SU-DHL-6 (cell line): ENCODE measurements around the gene SP2.

Source experiments
- H2AFZ ChIP-seq: fragments of 200-600 bp; sonication (generic); 2 replicates; pipeline ENCODE4 v1.6.1; 2014; ENCODE audit warnings: low read depth, mild to moderate bottlenecking, moderate library complexity, mixed read lengths, antibody characterized with exemption, low read length; ENCODE audit not compliant: severe bottlenecking
- H3F3A ChIP-seq: fragments of 200-600 bp; shearing (Covaris generic); 2 replicates; pipeline ENCODE4 v1.6.0; 2016; ENCODE audit warnings: antibody characterized with exemption, mild to moderate bottlenecking; ENCODE audit not compliant: insufficient read depth
- H3K27ac ChIP-seq: fragments of 200-600 bp; sonication (generic); 2 replicates; pipeline ENCODE4 v1.5.1; 2016; ENCODE audit warnings: low read depth, mild to moderate bottlenecking, low read length, moderate library complexity, mixed read lengths
- H3K27me3 ChIP-seq: fragments of 200-600 bp; sonication (generic), shearing (Covaris generic); 2 replicates; pipeline ENCODE4 v1.6.0; 2014; ENCODE audit warnings: mild to moderate bottlenecking, low read length
- H3K36me3 ChIP-seq: fragments of 200-600 bp; sonication (generic); 2 replicates; pipeline ENCODE4 v1.6.1; 2014; ENCODE audit warnings: mild to moderate bottlenecking, low read length, mixed read lengths
- H3K4me2 ChIP-seq: fragments of 300-600, 200-600 bp; shearing (Covaris generic), sonication (generic); 2 replicates; pipeline ENCODE4 v1.6.0; 2014; ENCODE audit warnings: low read length, low read depth, mild to moderate bottlenecking; ENCODE audit not compliant: poor library complexity, severe bottlenecking
- H3K4me3 ChIP-seq: fragments of 200-600 bp; sonication (generic); 2 replicates; pipeline ENCODE4 v1.5.1; 2014; ENCODE audit warnings: antibody characterized with exemption, low read length, mild to moderate bottlenecking, mixed read lengths; ENCODE audit not compliant: insufficient read depth, poor library complexity, severe bottlenecking
- H3K79me2 ChIP-seq: fragments of 200-600 bp; sonication (generic); 2 replicates; pipeline ENCODE4 v1.6.1; 2014; ENCODE audit warnings: mild to moderate bottlenecking, low read length, moderate library complexity; ENCODE audit not compliant: insufficient read depth
- H3K9ac ChIP-seq: fragments of 200-600 bp; sonication (generic); 2 replicates; pipeline ENCODE4 v1.7.0; 2014; ENCODE audit warnings: mild to moderate bottlenecking, low read length
- H3K9me2 ChIP-seq: fragments of 200-600 bp; sonication (generic); replicated peaks from 2 replicates; pipeline ENCODE4 v1.6.1; 2014; ENCODE audit warnings: low read length; ENCODE audit not compliant: insufficient read depth
- H3K9me3 ChIP-seq: fragments of 200-600 bp; sonication (generic); 2 replicates; pipeline ENCODE4 v1.6.1; 2014; ENCODE audit warnings: low read length, mixed read lengths; ENCODE audit not compliant: insufficient read depth
- H4K20me1 ChIP-seq: fragments of 200-600 bp; sonication (generic); 2 replicates; pipeline ENCODE4 v1.6.1; 2014; ENCODE audit warnings: low read depth, mild to moderate bottlenecking, antibody characterized with exemption, low read length, moderate library complexity, mixed read lengths
- EZH2phosphoT487 ChIP-seq: fragments of 200-600 bp; sonication (generic), shearing (Covaris generic); conservative IDR thresholded peaks from 2 replicates; pipeline ENCODE4 v1.6.1; 2018; ENCODE audit warnings: mild to moderate bottlenecking, antibody characterized with exemption, low read length, moderate library complexity, mixed read lengths
- TF ChIP-seq, protein P1 (sequence below): fragments of 200-600 bp; sonication (generic); IDR thresholded peaks from one replicate; pipeline ENCODE4 v1.5.1; 2017; ENCODE audit warnings: antibody characterized with exemption, mild to moderate bottlenecking, low read length, moderate library complexity; ENCODE audit not compliant: insufficient read depth, poor library complexity, severe bottlenecking

SP2 gene

DNA sequence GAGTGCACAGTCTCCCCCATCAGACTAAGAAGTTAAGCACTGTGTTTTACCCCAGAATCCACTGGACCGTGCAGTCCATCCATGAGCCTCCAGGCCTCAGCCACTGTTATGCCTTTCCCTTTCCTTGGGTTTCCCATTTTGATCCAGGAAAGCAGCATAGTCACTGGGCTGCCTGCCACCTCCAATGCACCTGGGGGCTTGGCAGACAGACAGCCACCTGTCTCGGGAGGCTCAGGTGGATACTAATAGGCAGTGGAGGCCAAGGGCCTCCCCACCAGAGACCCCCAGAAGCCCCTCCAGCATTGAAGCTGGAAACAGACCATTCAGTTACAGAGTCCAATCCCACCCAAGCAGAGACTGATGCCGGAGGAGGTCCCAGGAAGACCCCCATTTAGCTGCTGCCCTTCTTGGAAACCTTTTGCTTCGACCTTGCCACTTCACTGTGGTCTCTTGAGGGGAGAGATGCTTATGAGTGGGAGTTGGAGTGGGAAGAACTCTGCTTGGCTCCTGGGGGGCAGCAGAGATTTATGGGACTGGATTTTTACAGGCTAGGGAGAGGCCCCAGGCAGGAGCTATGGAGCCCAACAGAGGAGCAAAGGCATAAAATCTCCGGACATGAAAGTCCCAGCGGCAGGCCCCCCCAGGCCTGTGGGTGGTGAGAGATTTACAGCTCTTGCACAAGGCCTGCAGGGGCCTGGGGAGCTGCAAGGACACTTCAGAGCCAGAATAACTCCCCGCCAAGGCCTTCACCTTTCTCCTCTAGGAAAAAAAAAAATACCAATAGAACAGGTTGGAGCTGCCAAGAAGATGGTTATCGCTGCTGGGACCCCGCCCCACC, 12.2 kb upstream of the SP2 start:
- TF ChIP-seq, protein P1, sequence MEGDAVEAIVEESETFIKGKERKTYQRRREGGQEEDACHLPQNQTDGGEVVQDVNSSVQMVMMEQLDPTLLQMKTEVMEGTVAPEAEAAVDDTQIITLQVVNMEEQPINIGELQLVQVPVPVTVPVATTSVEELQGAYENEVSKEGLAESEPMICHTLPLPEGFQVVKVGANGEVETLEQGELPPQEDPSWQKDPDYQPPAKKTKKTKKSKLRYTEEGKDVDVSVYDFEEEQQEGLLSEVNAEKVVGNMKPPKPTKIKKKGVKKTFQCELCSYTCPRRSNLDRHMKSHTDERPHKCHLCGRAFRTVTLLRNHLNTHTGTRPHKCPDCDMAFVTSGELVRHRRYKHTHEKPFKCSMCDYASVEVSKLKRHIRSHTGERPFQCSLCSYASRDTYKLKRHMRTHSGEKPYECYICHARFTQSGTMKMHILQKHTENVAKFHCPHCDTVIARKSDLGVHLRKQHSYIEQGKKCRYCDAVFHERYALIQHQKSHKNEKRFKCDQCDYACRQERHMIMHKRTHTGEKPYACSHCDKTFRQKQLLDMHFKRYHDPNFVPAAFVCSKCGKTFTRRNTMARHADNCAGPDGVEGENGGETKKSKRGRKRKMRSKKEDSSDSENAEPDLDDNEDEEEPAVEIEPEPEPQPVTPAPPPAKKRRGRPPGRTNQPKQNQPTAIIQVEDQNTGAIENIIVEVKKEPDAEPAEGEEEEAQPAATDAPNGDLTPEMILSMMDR = no peak
- TF ChIP-seq EZH2phosphoT487 = no peak
- Histone ChIP-seq H3K9ac (no peak overlapping the region), H3K4me2 (no peak overlapping the region), H3K9me3 (no peaks in the 10 kb centered on the region), H2AFZ (no peak overlapping the region), H3K27ac (no peak overlapping the region), H3K4me3 (no peak overlapping the region), H3K27me3 (no peaks in the 10 kb centered on the region), H3K36me3 (no peaks in the 10 kb centered on the region), H3K9me2 (no peaks in the 10 kb centered on the region), H4K20me1 (no peaks in the 10 kb centered on the region), H3K79me2 (no peaks in the 10 kb centered on the region), H3F3A (no peaks in the 10 kb centered on the region)

DNA sequence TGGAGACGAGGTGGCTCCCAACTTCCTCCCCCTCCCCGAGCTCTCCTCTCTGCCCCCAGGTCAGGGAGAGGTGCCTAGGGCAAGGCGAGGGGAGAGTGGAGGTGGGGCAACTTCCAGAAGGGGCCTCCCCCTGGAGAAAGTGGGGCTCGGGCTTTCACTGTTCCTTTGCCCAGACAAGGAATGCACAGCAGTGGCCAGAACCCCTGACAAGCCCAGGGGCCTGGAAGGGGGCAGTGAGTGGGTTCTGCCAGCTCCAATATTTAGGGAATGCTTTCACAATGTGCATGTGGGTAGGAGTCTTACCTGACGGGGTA, 11.7 kb upstream of the SP2 start:
- Histone ChIP-seq H4K20me1 (no peaks in the 10 kb centered on the region), H3K9ac (no peak overlapping the region), H3K9me2 (no peaks in the 10 kb centered on the region), H3K4me2 (no peak overlapping the region), H3K36me3 (no peaks in the 10 kb centered on the region), H3K4me3 (no peak overlapping the region), H3K9me3 (no peaks in the 10 kb centered on the region), H2AFZ (no peak overlapping the region), H3K79me2 (no peaks in the 10 kb centered on the region), H3F3A (no peaks in the 10 kb centered on the region), H3K27ac (no peak overlapping the region), H3K27me3 (no peaks in the 10 kb centered on the region)
- TF ChIP-seq EZH2phosphoT487 = no peak
- TF ChIP-seq, protein P1 = no peak

DNA sequence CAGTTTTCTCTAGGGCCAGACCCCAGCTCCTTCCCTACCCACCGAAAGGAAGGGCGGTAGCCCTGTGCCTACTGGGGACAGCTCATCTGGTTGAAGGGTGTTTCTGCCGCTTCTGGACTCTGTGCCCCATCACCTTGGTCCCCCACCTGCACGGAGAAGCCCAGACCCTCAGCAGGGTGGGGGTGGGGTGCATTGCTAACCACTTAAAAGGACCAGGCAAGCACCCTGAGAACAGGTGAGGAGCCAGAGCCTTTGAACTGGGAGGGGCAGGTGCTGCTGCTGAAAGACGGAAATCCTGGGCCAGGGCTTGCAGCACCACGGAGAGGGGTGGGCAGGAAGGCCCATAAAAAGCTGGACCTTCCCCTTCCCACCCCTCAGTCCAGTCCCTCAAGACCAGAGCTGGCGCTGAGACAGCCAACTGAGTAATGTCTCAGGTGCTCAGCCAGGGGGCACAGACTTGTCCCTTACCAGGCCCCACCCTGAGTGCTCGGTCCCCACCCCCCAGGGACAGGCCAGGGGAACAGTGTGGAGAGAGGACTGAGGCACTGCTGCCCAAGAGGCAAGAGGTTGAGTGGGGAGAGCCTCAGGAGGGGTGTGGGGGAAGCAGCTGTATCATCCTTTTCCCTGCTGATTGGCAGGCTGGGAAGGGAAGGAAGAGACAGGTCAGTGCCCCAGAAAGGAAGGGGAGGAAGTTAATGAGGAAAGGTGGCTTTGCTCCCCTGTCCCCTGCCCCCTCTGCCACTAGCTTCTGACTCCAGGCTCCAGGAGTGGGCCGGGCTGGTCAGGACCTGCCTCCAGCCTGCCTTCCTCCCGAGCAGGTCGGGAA, 10.9 kb upstream of the SP2 start:
- no peak for TF ChIP-seq EZH2phosphoT487
- TF ChIP-seq, protein P1 = no peak

More for the DNA sequence above, 10.9 kb upstream of the SP2 start:
- H3K36me3 ChIP-seq = no peaks in the 10 kb centered on the region
- no peak overlapping the region for H3K4me2 ChIP-seq
- no peaks in the 10 kb centered on the region for H3F3A ChIP-seq
- H3K9me3 ChIP-seq = no peaks in the 10 kb centered on the region
- H3K9me2 ChIP-seq = no peaks in the 10 kb centered on the region
- no peak overlapping the region for H2AFZ ChIP-seq
- no peak overlapping the region for H3K27ac ChIP-seq
- H3K4me3 ChIP-seq = no peak overlapping the region
- H3K9ac ChIP-seq = no peak overlapping the region
- H3K79me2 ChIP-seq = no peaks in the 10 kb centered on the region
- no peaks in the 10 kb centered on the region for H4K20me1 ChIP-seq
- no peaks in the 10 kb centered on the region for H3K27me3 ChIP-seq
